Spleen (tissue), 11 donors: ENCODE results near the gene HPSE2. TPM values are rescaled to one million over a fixed set of nuclear protein-coding genes. Genes with fewer than 3 reads are reported as not detected.

ENCODE experiments used
- DNase-seq: peaks from one replicate; pipeline ENCODE4 v3.0.0-alpha.2; 2020
- H3K27ac ChIP-seq, 8 donors: fragments of 200-600 bp; sonication (generic) in 7 of 8; 1 replicate in 4 of 8; 2 replicates in 4 of 8; pipeline versions ENCODE4 v1.5.0 to v1.8.0; 2016 to 2021; ENCODE audit warnings: inconsistent platforms in 4 of 8, mild to moderate bottlenecking in 4 of 8, moderate library complexity in 1 of 8
- H3K27me3 ChIP-seq, 7 donors: fragments of 200-600 bp; sonication (generic) in 6 of 7; replicated peaks in 1 of 7; 1 replicate in 4 of 7; 2 replicates in 3 of 7; pipeline versions ENCODE4 v1.5.0 to v1.8.0; 2016 to 2021; ENCODE audit warnings: inconsistent platforms in 3 of 7, mild to moderate bottlenecking in 1 of 7
- H3K36me3 ChIP-seq, 6 donors: fragments of 200-600 bp; sonication (generic) in 5 of 6; 1 replicate in 4 of 6; 2 replicates in 2 of 6; pipeline versions ENCODE4 v1.5.0 to v1.8.0; 2016 to 2021; ENCODE audit warnings: inconsistent platforms in 2 of 6
- H3K4me1 ChIP-seq, 6 donors: fragments of 200-600 bp; sonication (generic) in 5 of 6; 1 replicate in 3 of 6; 2 replicates in 3 of 6; pipeline versions ENCODE4 v1.5.0 to v1.8.0; 2016 to 2021; ENCODE audit warnings: inconsistent platforms in 3 of 6
- H3K4me3 ChIP-seq, 8 donors: fragments of 200-600 bp; sonication (generic) in 7 of 8; 1 replicate in 4 of 8; 2 replicates in 4 of 8; pipeline versions ENCODE4 v1.5.0 to v1.8.0; 2016 to 2021; ENCODE audit warnings: inconsistent platforms in 4 of 8, mild to moderate bottlenecking in 4 of 8, moderate library complexity in 2 of 8
- H3K9me3 ChIP-seq, 8 donors: fragments of 200-600 bp; sonication (generic) in 7 of 8; 1 replicate in 4 of 8; 2 replicates in 4 of 8; pipeline versions ENCODE4 v1.5.0 to v1.8.0; 2016 to 2021; ENCODE audit warnings: inconsistent platforms in 4 of 8
- POLR2A ChIP-seq, 3 donors: fragments of 450-650 bp; IDR thresholded peaks; one replicate each; pipeline ENCODE4 v1.5.1; 2017; ENCODE audit warnings: antibody characterized with exemption in 3 of 3, mild to moderate bottlenecking in 1 of 3
- POLR2AphosphoS5 ChIP-seq, 3 donors: sonication (generic); formaldehyde crosslinking; IDR thresholded peaks; one replicate each; pipeline ENCODE4 v1.5.1; 2017; ENCODE audit warnings: antibody characterized with exemption in 3 of 3
- WGBS, 5 donors: extraction: QIAGEN DNeasy Blood & Tissue Kit in 3 of 5; methylation state at CpG; one replicate each; pipeline versions ENCODE4 v1.1.5 to v1.1.7; 2013 to 2018; 5-methylcytosine and 5-hydroxymethylcytosine counted together
- intact Hi-C: fragments of 100-400 bp; cut with DNase I; formaldehyde crosslinking; loops from one replicate; pipeline ENCODE4 v1.15.0; 2023; ENCODE audit warnings: low total_unique reads
- polyA plus RNA-seq, 3 donors: library from polyadenylated mRNA; stranded (reverse); fragments of 200-250 nt; gene quantifications; one replicate each; pipeline ENCODE4 v1.2.1, GENCODE V29; 2013
- total RNA-seq, 7 donors: library from RNA; depleted of rRNA in 3 of 7; stranded (reverse); fragments of >200 nt in 3 of 7; fragmentation: NEBNext Ultra II Directional in 4 of 7; extraction: Animal tissue kit (Norgen Biotek cat#: 25700) in 4 of 7; gene quantifications; one replicate each; pipeline versions ENCODE4 v1.1.0 to v1.2.1, GENCODE V29; 2016 to 2021
- TF ChIP-seq, protein P1 (sequence below), 11 experiments: fragments of 200-600 bp in 7 of 11; fragments of 450-650 bp in 4 of 11; sonication (generic) in 4 of 11; IDR thresholded peaks in 8 of 11; conservative IDR thresholded peaks in 3 of 11; 1 replicate in 7 of 11; 2 replicates in 4 of 11; pipeline versions ENCODE4 v1.4.0 to v1.8.0; 2016 to 2021; ENCODE audit warnings: antibody characterized with exemption in 11 of 11, inconsistent platforms in 4 of 11, mild to moderate bottlenecking in 1 of 11
- donor health status: healthy with polysubstance abuse.
- donor health status: DM: no; HTN: no; CAD: no; lungs with moderate emphysema.
- donor health status: DM: no; HTN: no; CAD: no.
- donor health status: Bipolar disorder and iron deficiency.
- donor health status: healthy.
- donor health status: DM: no; HTN: no; CAD: no.
- donor health status: DM: yes; HTN: yes; CAD: no.

Gene HPSE2
- total and polyA plus RNA-seq, 10 donors = 0.02 to 0.64 (median 0.03) TPM; not detected in 5

DNA sequence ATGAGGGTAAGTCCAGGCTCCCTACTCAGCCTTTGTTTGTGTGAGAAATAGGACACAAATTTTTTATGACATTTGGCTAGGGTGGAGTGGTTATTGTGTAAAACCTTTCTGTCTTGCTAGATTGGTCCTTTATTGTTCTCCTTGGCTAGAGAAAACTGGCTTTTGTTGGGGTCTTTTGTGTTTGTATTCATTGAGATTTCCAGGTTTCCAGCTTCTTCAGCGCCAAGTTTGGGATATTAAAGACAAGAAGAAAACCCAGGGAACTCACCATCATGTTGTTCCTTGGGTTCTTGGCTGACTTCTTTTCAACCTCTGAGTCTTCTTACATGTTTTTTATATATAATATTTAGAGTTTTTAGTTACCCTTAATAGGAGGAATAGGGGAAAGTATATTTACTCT is 310.0 kb downstream of the HPSE2 start:
- WGBS, 5 donors = 88 to 97% (median 92%) methylated on average over 1 of the region's 1 CpG
- no peaks in the 10 kb centered on the region for H3K36me3 ChIP-seq
- H3K9me3 ChIP-seq = peaks cover 0 to 10% (median 0%) of the 10 kb centered on the region in 8 donors
- TF ChIP-seq POLR2AphosphoS5 (IDR thresholded peaks at IDR 0.05) (no peak), POLR2A (IDR thresholded peaks at IDR 0.05) (no peak)
- TF ChIP-seq, protein P1, sequence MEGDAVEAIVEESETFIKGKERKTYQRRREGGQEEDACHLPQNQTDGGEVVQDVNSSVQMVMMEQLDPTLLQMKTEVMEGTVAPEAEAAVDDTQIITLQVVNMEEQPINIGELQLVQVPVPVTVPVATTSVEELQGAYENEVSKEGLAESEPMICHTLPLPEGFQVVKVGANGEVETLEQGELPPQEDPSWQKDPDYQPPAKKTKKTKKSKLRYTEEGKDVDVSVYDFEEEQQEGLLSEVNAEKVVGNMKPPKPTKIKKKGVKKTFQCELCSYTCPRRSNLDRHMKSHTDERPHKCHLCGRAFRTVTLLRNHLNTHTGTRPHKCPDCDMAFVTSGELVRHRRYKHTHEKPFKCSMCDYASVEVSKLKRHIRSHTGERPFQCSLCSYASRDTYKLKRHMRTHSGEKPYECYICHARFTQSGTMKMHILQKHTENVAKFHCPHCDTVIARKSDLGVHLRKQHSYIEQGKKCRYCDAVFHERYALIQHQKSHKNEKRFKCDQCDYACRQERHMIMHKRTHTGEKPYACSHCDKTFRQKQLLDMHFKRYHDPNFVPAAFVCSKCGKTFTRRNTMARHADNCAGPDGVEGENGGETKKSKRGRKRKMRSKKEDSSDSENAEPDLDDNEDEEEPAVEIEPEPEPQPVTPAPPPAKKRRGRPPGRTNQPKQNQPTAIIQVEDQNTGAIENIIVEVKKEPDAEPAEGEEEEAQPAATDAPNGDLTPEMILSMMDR (IDR thresholded peaks at IDR 0.05 in 8 of 11, conservative IDR thresholded peaks at IDR 0.05 in 3 of 11) = no peak
- DNase-seq = no peak
- no peaks in the 10 kb centered on the region for H3K27me3 ChIP-seq
- H3K4me3 ChIP-seq = no peak overlapping the region
- no peaks in the 10 kb centered on the region for H3K4me1 ChIP-seq
- intact Hi-C loops = no loop called here
- H3K27ac ChIP-seq = no peak overlapping the region

DNA sequence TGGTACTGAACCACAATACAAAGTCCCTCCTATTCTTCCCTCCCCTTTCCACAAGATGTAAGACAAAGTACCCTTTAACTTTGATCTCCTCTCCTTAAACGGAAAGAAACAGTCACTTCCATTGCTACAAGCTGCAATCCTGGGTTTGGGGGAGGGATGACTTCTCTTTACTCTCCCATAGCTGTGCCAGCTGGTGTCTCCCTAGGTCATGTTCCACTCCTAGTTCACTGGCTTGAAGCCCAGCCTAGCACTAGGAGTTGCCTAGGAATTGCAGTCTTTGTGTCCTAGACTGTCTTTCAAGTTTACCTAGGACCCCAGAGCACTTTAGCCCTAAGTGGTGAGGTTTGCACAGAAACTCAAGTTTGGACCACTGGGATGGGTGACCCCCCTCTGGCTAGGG is 311.1 kb downstream of the HPSE2 start:
- WGBS, 5 donors = 58 to 87% (median 78%) methylated on average over 1 of the region's 1 CpG

DNA sequence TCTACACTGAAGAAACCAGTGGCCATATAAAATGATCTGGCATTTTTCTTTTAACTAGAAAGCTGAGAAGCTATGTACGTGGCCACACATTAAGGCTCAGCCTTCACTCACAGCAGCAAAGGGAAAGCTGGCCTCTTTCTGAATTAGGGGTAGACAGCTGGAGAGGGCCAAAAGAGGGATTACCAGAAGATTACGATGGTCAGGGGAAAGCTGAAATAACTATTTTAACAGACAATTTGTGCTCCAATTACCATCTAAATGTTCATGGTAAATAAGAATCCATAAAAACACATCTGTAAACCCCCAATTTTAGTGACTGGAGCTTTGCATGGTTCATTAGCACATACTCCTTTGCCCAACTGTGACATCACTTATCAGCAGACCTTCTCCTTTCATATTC is 314.3 kb downstream of the HPSE2 start:
- TF ChIP-seq POLR2A (IDR thresholded peaks at IDR 0.05) (no peak), POLR2AphosphoS5 (IDR thresholded peaks at IDR 0.05) (no peak)
- TF ChIP-seq, protein P1 (IDR thresholded peaks at IDR 0.05 in 8 of 11, conservative IDR thresholded peaks at IDR 0.05 in 3 of 11) = no peak
- Histone ChIP-seq H3K27me3 (no peaks in the 10 kb centered on the region), H3K9me3 (no peaks in the 10 kb centered on the region)

More for the DNA sequence above, 311.1 kb downstream of the HPSE2 start:
- H3K36me3 ChIP-seq = no peaks in the 10 kb centered on the region
- TF ChIP-seq POLR2AphosphoS5 (IDR thresholded peaks at IDR 0.05) (no peak), POLR2A (IDR thresholded peaks at IDR 0.05) (no peak)
- TF ChIP-seq, protein P1 (IDR thresholded peaks at IDR 0.05 in 8 of 11, conservative IDR thresholded peaks at IDR 0.05 in 3 of 11) = no peak
- no peaks in the 10 kb centered on the region for H3K4me1 ChIP-seq
- no peaks in the 10 kb centered on the region for H3K27me3 ChIP-seq
- intact Hi-C loops = no loop called here
- no peak overlapping the region for H3K4me3 ChIP-seq
- H3K9me3 ChIP-seq = peaks cover 0 to 2% (median 0%) of the 10 kb centered on the region in 8 donors
- no peak for DNase-seq
- H3K27ac ChIP-seq = no peak overlapping the region

DNA sequence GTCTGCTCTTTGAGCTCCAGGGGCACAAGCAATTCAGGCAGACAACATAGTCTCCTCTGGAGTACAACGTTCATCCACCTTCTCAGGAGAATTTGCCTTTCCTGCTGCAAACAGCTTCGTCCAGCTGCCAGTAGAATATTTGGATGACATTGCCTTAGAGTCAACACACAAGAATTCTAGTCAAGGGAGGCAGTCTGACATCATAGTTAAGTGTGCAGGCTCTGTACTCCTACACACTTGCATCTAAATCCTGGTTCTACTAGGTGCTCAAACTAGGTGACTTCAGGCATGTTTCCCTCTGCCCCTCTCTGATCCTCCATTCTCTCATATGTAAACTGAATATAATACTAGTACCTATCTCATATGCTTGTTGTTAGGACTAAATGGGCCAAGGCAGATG is 314.8 kb downstream of the HPSE2 start:
- Histone ChIP-seq H3K4me3 (no peak overlapping the region), H3K27me3 (no peaks in the 10 kb centered on the region), H3K9me3 (no peaks in the 10 kb centered on the region), H3K36me3 (no peaks in the 10 kb centered on the region), H3K27ac (no peak overlapping the region), H3K4me1 (no peaks in the 10 kb centered on the region)
- DNase-seq = no peak
- intact Hi-C loops = no loop called here
- TF ChIP-seq, protein P1 (IDR thresholded peaks at IDR 0.05 in 8 of 11, conservative IDR thresholded peaks at IDR 0.05 in 3 of 11) = no peak
- WGBS, 5 donors = 23 to 63% (median 55%) methylated on average over 2 of the region's 2 CpGs

More for the DNA sequence above, 314.3 kb downstream of the HPSE2 start:
- Histone ChIP-seq H3K36me3 (no peaks in the 10 kb centered on the region), H3K27ac (no peak overlapping the region), H3K4me1 (no peaks in the 10 kb centered on the region), H3K4me3 (no peak overlapping the region)
- intact Hi-C loops = no loop called here
- DNase-seq = no peak
- WGBS, 5 donors = 55 to 71% (median 69%) methylated on average over 2 of the region's 2 CpGs
